Measurements from ENCODE around the gene CPA1. TPM values are rescaled to one million over a fixed set of nuclear protein-coding genes. Genes with fewer than 3 reads are reported as not detected.
A peak's percentile ranks its signal among the peaks of the same experiment; 100 is the strongest.

Gene CPA1
- total and polyA plus RNA-seq, 2 of the 13 experiments (the other 11 are each of a cell fraction or from before 2014, with no cell fraction given), result 0.20 to 0.58 TPM

- in situ Hi-C loops (cut with HindIII; ENCODE audit: extremely low pct_ligation_motif_present, low pct_unique_long_range_greater_than_20kb) (no loop called here), intact Hi-C loops (cut with micrococcal nuclease; ENCODE audit: unreplicated experiment) (loop anchor here (5.0 kb wide), 1 partner anchor 97 kb away; no protein-coding TSS in a partner anchor)
- BruUV-seq (replicated peaks), result no TSS peak
- Histone ChIP-seq H3K9me3 (ENCODE audit: low read length) (no peaks in the 10 kb centered on the region), H3K4me3 (replicated peaks in 1 of 3; ENCODE audit: insufficient read depth in 1 of 3, low read depth in 2 of 3, low read length in 3 of 3) (peak overlapping the region in 1 of 3 experiments; percentile 46; a peak in 1 of 6 replicates), H2AFZ (ENCODE audit: low read length) (no peak overlapping the region), H4K20me1 (ENCODE audit: insufficient read depth, low read length) (no peaks in the 10 kb centered on the region), H3K9ac (ENCODE audit: insufficient read depth, low read depth, low read length) (no peak overlapping the region), H3K27ac (ENCODE audit: extremely low read length, insufficient read depth, low read length) (peak overlapping the region; percentile 35), H3K36me3 (replicated peaks in 1 of 2; ENCODE audit: control insufficient read depth in 1 of 2, insufficient read depth in 2 of 2, low read length in 2 of 2) (no peaks in the 10 kb centered on the region), H3K27me3 (ENCODE audit: control insufficient read depth in 1 of 2, insufficient read depth in 2 of 2, low read length in 2 of 2) (0 out of 5 replicates have a peak, but pooled peaks cover 0 to 1% of the 10 kb centered on the region in 2 experiments), H3K4me1 (ENCODE audit: insufficient read depth, low read length) (peaks cover 93% of the 10 kb centered on the region), H3K4me2 (ENCODE audit: low read depth, low read length) (peak overlapping the region; percentile 70), H3K79me2 (ENCODE audit: insufficient read depth, low read length) (no peaks in the 10 kb centered on the region)
- FAIRE-seq (peak; percentile 8), DNase-seq (ENCODE audit: low spot score) (no peak), ATAC-seq (no peak)
- POLR2A ChIA-PET, result no interaction called here
- CTCF ChIA-PET (ENCODE audit: low intra/inter-chr PET ratio, low total read pairs), result no interaction called here
- WGBS (ENCODE audit: low lambda C conversion rate), result 31% methylated on average over 3 of the region's 3 CpGs
- no peak for TF ChIP-seq TRIM22 (IDR thresholded peaks at IDR 0.05)
- TF ChIP-seq NR0B2 (CRISPR knock-in tag; IDR thresholded peaks at IDR 0.05), result no peak
- no peak for TF ChIP-seq ARNTL (CRISPR knock-in tag; IDR thresholded peaks at IDR 0.05)
- no peak for TF ChIP-seq DNMT1 (CRISPR knock-in tag; IDR thresholded peaks at IDR 0.05)
- no peak for TF ChIP-seq KDM6A (CRISPR knock-in tag; IDR thresholded peaks at IDR 0.05; ENCODE audit: low read depth)
- TF ChIP-seq POGZ (CRISPR knock-in tag; IDR thresholded peaks at IDR 0.05), result no peak
- no peak for TF ChIP-seq SIN3B (IDR thresholded peaks at IDR 0.05; ENCODE audit: low read length)
- peak; percentile 42; the same call in 1 of the 2 replicates for TF ChIP-seq ZNF770 (CRISPR knock-in tag; IDR thresholded peaks at IDR 0.05)
- TF ChIP-seq LCORL (IDR thresholded peaks at IDR 0.05), result no peak
- 0 out of 2 replicates have a peak, but pooled peaks have one; percentile 5 for TF ChIP-seq LCORL (CRISPR knock-in tag; IDR thresholded peaks at IDR 0.05)
- no peak for TF ChIP-seq FOXJ3 (CRISPR knock-in tag; IDR thresholded peaks at IDR 0.05; ENCODE audit: borderline replicate concordance)
- 0 out of 2 replicates have a peak, but pooled peaks have one; percentile 4 for TF ChIP-seq ZNF687 (CRISPR knock-in tag; IDR thresholded peaks at IDR 0.05)
- TF ChIP-seq ZFP91 (CRISPR knock-in tag; IDR thresholded peaks at IDR 0.05; ENCODE audit: borderline replicate concordance), result no peak
- TF ChIP-seq NR1H2 (CRISPR knock-in tag; IDR thresholded peaks at IDR 0.05; ENCODE audit: borderline replicate concordance, low read depth), result no peak
Measured at GRCh38 chr7:130369831-130370550, 10.3 kb upstream of the CPA1 start.
